Measurements from ENCODE around the gene TPO.
"Not testable (repeated sequence)": the region's sequence is repeated elsewhere in the genome, so short reads cannot be mapped to it uniquely, and the experiment has no call there.

The TPO gene

GRCh38 chr2:1405124-1405523 is 8.1 kb upstream of the TPO start:
- DNase-seq (ENCODE audit: low spot score): no peak

DNA sequence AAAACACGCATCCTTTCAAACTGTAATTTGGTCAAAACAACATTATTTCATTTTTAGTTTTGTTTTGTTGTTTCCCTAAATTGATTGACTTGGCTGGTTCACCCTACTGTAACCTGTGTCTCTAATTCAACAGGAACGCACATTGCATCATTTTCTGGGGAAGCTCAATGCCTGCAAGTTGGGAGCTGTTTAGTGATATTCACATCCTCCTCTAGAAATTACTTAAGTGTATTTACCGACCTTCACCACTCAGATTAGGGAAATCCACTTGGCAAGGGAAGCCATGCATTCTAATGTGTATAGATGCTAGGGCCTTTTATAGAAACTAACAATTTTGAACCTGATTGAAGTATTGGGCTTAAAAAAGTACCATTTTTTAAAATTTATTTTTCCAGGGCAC is 7.3 kb upstream of the TPO start:
- DNase-seq (ENCODE audit: low spot score): no peak

- DNase-seq (ENCODE audit: low spot score): no peak
Measured at GRCh38 chr2:1406434-1406833, 6.8 kb upstream of the TPO start.

- no peak for DNase-seq (ENCODE audit: low spot score)
Measured at GRCh38 chr2:1407950-1408675, 5.2 kb upstream of the TPO start.

- DNase-seq (ENCODE audit: low spot score): no peak
Measured at GRCh38 chr2:1414121-1414520, 858 bp downstream of the TPO start.

- not testable (repeated sequence) for DNase-seq (ENCODE audit: low spot score)
Measured at GRCh38 chr2:1414901-1415300, 1.6 kb downstream of the TPO start.

GRCh38 chr2:1415501-1415900 is 2.2 kb downstream of the TPO start:
- no peak for DNase-seq (ENCODE audit: low spot score)

DNA sequence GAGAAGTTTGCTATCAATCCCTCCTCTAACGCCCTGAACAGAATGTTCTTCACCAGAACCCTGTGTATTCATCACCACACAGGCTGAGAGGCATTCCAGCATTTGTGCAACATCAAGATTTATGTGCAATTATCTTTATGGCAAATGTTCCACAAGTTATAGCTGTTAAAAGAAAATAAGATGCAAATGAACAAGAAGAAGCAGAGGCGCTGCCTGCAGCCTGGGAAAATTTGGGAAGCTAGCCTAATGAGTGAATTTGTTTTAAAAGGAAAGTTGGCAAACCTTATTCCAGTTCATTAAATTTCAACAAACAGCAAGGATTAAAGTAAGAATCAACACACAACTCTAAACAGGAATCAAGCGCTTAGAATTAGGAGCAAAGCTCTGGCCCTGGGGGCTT is 5.3 kb downstream of the TPO start:
- DNase-seq (ENCODE audit: low spot score): no peak

DNA sequence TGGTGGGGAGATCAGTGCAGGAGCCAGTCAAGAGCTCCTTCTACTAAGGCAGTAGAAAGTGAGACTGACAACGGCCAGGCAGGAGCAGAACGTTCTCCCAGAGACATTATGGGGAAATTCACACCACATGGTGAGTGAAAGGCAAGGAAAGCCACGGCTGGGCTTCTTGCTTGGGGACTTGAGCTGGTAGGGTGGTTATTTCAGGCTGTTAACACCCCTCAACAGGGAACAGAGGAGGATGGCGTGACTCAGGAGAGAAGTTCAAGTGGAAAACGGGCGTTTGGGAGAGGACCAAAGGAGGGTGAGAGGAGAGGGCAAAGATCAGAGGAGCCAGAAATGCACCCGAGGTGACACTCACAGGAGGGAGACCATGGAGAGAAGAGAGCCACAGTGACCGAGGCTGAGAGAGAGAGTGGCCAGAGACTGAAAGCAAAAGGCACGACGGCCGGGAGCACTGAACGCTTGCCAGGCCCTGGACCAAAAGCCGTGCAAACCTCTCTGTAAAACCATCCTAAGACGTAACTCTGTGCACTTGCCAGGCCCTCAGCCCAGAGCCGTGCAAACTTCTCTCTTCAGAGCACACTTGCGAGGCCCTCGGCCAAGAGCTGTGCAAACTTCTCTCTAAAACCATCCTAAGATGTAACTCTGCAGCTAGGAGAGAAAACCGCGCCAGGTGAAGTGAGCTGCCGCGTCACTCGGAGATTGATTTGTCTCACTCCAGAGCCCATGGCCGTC is 7.7 kb downstream of the TPO start:
- DNase-seq (ENCODE audit: low spot score): no peak

DNA sequence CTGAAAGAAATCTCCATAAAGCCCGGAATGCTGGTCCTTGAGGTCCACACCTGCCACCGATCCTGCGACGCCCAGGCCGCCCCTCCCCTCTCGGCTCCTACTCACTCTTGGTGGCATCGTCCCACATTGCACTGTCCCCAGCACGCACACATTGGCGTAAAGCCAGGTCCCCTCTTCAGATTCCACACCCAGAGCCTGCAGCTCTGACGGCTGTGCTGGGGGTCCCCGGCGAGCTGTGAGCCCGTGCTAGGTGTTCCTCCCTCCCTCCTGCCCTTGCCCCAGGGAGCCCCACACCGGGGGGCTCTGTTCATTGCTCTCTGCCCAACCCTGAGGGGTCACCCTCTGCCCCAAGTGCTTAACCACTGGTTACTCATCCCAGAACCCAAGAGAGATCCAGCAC is 8.5 kb downstream of the TPO start:
- no peak for DNase-seq (ENCODE audit: low spot score)

DNA sequence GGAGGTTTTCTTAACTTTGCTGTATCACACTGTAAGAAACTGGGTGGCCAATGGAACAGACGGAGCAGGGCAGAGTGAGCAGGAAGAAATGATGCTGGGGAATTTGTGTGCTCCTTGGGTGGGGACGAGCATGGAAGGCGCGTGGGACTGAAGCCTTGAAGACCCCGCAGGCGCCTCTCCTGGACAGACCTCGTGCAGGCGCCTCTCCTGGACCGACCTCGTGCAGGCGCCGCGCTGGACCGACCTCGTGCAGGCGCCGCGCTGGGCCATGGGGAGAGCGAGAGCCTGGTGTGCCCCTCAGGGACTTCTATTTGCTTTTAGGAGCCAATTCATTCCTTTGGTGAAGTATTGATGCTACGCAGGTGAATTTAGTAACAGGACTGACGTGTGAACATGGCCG is 8.9 kb downstream of the TPO start:
- no peak for DNase-seq (ENCODE audit: low spot score)

GRCh38 chr2:1422716-1423285 is 9.5 kb downstream of the TPO start:
- no peak for DNase-seq (ENCODE audit: low spot score)

GRCh38 chr2:1427086-1427485 is 13.8 kb downstream of the TPO start:
- DNase-seq (ENCODE audit: low spot score): no peak

GRCh38 chr2:1429895-1430294 is 16.6 kb downstream of the TPO start:
- no peak for DNase-seq (ENCODE audit: low spot score)

- DNase-seq (ENCODE audit: low spot score): no peak
Measured at GRCh38 chr2:1430491-1430890, 17.2 kb downstream of the TPO start.

GRCh38 chr2:1431886-1432400 is 18.7 kb downstream of the TPO start:
- DNase-seq (ENCODE audit: low spot score): no peak

DNA sequence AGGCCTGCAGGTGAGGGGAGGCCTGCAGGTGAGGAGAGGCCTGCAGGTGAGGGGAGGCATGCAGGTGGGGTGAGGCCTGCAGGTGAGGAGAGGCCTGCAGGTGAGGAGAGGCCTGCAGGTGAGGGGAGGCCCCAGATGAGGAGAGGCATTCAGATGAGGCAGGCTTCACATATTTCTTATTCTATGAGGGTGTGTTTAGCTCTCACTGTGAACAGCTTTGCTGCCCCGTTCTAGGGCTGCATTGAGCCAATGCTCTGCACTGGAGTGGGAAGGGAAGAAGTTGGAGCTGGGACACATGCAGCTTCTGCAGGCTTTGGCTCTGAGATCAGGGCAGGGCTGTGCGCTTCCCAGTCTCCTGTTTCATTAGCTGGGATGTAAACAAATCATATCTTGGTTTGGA is 19.5 kb downstream of the TPO start:
- DNase-seq (ENCODE audit: low spot score): no peak

DNA sequence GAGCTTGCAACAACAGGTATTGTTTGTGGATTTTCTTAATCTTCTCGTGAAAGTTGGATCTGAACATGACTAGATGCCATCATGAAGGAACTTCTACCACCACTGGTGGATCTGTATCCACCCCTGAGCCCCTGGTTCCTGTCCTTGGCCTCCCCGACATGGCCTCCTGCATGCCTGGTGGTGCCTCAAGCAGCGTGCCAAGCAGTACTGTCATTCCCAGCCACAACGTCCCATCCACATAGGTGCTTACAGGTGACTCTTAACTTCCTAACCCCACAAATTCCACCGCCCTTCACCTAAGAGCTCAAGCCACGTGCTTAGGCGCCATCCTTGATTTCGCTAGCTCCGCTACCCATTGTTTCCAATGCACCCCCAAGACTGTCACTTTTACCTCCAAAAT is 23.1 kb downstream of the TPO start:
- no peak for DNase-seq (ENCODE audit: low spot score)

DNA sequence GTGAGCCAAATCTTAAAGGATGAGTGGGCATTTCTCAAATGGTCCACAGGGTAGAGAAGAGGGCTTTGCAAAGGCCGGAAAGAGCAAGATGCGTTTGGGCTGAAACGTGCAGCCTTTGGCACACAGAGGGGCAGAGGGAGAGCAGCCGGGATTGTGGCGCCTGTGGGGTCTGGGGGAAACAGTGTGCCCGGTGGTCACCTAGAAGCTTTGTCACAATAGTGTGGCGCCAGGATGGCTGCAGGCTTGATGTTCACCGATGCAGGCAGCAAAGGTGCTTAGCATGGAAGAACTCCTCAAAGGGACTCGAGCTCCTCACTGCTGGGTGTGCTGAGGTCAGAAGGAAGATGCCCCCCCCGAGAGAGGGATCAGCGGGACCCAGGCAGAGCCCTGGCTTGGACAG is 23.8 kb downstream of the TPO start:
- DNase-seq (ENCODE audit: low spot score): no peak

DNA sequence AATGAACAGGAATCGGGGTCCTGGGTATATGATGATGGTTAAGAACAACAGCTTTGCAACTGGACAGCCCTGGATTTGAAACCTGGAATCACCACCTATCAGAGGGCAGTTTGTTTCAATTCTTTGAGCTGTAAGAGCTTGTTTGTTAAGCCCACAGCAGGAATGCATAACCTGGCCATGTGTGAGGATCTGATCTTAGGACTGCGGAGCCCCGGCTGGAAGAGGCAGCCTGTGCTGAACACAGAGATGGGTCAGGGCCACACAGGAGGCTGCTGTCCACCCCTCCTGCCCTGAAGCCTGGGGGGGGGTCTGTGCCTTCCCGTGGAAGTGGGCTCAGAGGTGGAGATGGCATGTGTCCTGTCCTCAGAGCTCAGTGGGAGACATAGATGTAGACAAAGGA is 24.3 kb downstream of the TPO start:
- DNase-seq (ENCODE audit: low spot score): no peak

- no peak for DNase-seq (ENCODE audit: low spot score)
Measured at GRCh38 chr2:1438972-1439371, 25.7 kb downstream of the TPO start.

GRCh38 chr2:1440581-1440980 is 27.3 kb downstream of the TPO start:
- no peak for DNase-seq (ENCODE audit: low spot score)

GRCh38 chr2:1446301-1446700 is 33.0 kb downstream of the TPO start:
- DNase-seq (ENCODE audit: low spot score): no peak

Measured in SK-N-DZ (cell line).